Effector memory CD8-positive, alpha-beta T cell (primary cell): ENCODE data around the gene EMSY.

Experiments used
- ATAC-seq: fragments of 150-1000 bp; cut with Tn5 transposase; replicated peaks from 2 replicates; pipeline ENCODE4 v1.10.0; 2021; ENCODE audit warnings: mild to moderate bottlenecking, moderate library complexity
- DNase-seq, 3 experiments: peaks; one replicate each; pipeline ENCODE4 v3.0.0; 2021
- H3K27ac Mint-ChIP-seq, 2 donors: one replicate each; pipeline ENCODE4 v1.8.0; 2022; ENCODE audit warnings: mild to moderate bottlenecking in 2 of 2, mixed read lengths in 2 of 2, moderate library complexity in 2 of 2
- H3K27me3 Mint-ChIP-seq, 2 donors: one replicate each; pipeline ENCODE4 v1.8.0; 2022; ENCODE audit warnings: mixed read lengths in 2 of 2
- H3K36me3 Mint-ChIP-seq: one replicate; pipeline ENCODE4 v1.8.0; 2022; ENCODE audit warnings: mild to moderate bottlenecking, moderate library complexity, mixed read lengths; ENCODE audit not compliant: insufficient read depth
- H3K4me1 Mint-ChIP-seq, 2 donors: one replicate each; pipeline ENCODE4 v1.8.0; 2022; ENCODE audit warnings: low read depth in 2 of 2, mixed read lengths in 2 of 2
- H3K4me3 Mint-ChIP-seq, 2 donors: one replicate each; pipeline ENCODE4 v1.8.0; 2022; ENCODE audit warnings: mild to moderate bottlenecking in 2 of 2, mixed read lengths in 2 of 2, moderate library complexity in 2 of 2
- H3K9me3 Mint-ChIP-seq, 2 donors: one replicate each; pipeline ENCODE4 v1.8.0; 2022; ENCODE audit warnings: mixed read lengths in 2 of 2

The EMSY gene

DNA sequence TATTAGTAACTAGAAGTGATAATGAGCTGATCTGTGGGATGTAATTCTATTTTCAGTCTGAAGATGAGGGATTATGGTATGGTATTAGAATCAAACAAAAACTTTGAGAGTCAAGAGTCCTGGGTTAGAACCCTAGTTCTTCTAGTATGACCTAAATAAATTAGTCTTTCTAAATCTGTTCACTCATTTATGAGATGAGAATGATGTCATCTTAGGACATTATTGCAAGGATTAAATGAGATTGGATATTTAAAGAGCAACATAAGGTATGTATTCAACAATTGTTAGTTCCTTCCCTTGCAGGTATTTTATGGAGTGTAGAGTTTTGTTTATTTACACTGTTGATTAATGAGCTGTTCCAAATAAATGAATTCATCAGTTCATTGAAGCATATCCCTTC lies 21.8 kb downstream of the EMSY start:
- Mint-ChIP-seq H3K9me3 (no peaks in the 10 kb centered on the region), H3K27me3 (no peaks in the 10 kb centered on the region), H3K36me3 (peaks cover 12% of the 10 kb centered on the region), H3K27ac (peak overlapping the region in 1 of 2 donors; percentile 87), H3K4me1 (peaks cover 4 to 26% of the 10 kb centered on the region in 2 donors), H3K4me3 (no peak overlapping the region)
- ATAC-seq (no peak), DNase-seq (no peak)

DNA sequence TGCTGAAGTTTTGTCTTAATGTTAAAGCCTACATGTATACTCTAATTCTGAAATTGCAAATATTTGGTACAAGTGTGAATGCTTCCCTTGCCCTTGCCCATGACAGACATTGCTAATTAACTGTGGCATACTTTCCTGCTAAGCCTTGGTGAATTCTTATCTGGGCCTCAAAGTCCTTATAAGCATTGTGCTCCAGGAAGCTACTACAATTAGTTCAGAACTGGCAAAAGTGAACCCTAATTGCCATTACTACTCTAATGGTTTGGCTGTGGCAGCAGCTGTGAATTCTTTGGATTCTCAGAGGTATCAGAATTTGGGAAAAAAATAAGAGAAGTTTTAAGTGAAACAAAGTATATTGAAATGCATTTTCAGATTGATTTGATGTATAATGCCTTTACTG lies 24.3 kb downstream of the EMSY start:
- Mint-ChIP-seq H3K27me3 (no peaks in the 10 kb centered on the region), H3K27ac (no peak overlapping the region), H3K36me3 (peaks cover 24% of the 10 kb centered on the region), H3K4me1 (peaks cover 0 to 25% of the 10 kb centered on the region in 2 donors), H3K9me3 (no peaks in the 10 kb centered on the region), H3K4me3 (no peak overlapping the region)
- no peak for ATAC-seq
- DNase-seq: no peak

DNA sequence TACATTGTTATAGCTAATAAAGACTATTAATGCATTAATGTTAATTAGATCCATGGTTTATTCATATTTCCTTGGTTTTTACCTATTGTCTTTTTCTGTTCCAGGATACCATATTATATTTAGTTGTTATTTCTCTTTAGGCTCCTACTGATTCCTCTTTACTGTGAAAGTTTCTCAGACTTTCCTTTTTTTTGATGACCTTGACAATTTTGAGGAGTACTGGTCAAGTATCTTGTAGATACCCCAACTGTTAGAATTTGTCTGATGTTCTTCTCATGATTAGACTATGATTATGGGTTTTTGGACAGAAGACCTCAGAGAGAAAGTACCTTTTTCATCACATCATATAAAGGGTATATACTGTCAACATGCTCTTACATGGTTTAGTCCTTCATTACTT lies 26.6 kb downstream of the EMSY start:
- Mint-ChIP-seq H3K27ac (peak overlapping the region in 1 of 2 donors; percentile 15), H3K36me3 (peaks cover 36% of the 10 kb centered on the region), H3K9me3 (no peaks in the 10 kb centered on the region), H3K4me3 (no peak overlapping the region), H3K27me3 (no peaks in the 10 kb centered on the region), H3K4me1 (peaks cover 0 to 21% of the 10 kb centered on the region in 2 donors)
- DNase-seq: no peak
- ATAC-seq: no peak

DNA sequence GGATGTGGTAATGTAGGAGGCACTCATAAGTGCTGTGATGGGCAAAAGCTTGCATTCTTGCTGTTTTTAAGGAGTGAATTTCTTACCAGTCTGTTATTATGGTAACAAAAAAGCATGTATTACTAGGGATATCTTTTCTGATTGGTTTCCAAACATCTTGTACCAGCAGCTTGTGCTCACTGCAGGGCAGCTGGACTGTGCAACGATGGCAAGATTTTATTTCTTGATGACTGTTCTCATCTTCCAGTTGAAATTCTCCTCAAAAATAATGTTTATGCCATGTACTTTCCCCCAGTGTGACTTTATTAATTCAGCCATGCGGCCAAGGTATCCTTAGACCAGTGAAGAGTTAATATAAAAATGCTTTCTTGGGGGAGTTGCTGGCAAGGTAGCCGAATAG lies 35.4 kb downstream of the EMSY start:
- no peaks in the 10 kb centered on the region for H3K27me3 Mint-ChIP-seq
- H3K4me3 Mint-ChIP-seq: no peak overlapping the region
- H3K9me3 Mint-ChIP-seq: peaks cover 2 to 13% of the 10 kb centered on the region in 2 donors
- peaks cover 26% of the 10 kb centered on the region for H3K36me3 Mint-ChIP-seq
- no peak overlapping the region for H3K27ac Mint-ChIP-seq
- peaks cover 5% of the 10 kb centered on the region in 2 donors for H3K4me1 Mint-ChIP-seq
- DNase-seq (no peak), ATAC-seq (no peak)

DNA sequence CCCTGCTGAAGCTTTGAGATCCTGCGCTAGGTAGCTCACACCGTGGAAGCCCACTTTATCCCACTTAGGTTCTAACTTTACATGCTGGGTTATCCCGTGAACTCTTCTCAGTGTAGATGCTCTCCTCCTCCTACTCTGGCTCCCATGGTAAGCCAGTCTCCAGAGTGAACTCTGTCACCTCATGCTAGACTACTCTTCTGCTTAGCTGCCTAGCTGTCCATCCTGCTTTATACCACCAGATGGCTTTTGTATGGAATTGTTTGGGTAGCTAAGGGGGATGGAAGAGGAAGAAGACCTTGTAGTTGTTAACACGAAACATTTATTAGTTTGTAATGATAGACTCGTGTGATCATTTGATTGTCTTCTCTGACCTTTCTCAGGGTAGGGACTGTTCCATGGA lies 46.8 kb downstream of the EMSY start:
- no peak for ATAC-seq
- no peak for DNase-seq
- Mint-ChIP-seq H3K27me3 (no peaks in the 10 kb centered on the region), H3K36me3 (peaks cover 9% of the 10 kb centered on the region), H3K4me1 (peaks cover 17 to 36% of the 10 kb centered on the region in 2 donors), H3K27ac (peak overlapping the region; percentile 28 to 35), H3K4me3 (no peak overlapping the region), H3K9me3 (no peaks in the 10 kb centered on the region)

DNA sequence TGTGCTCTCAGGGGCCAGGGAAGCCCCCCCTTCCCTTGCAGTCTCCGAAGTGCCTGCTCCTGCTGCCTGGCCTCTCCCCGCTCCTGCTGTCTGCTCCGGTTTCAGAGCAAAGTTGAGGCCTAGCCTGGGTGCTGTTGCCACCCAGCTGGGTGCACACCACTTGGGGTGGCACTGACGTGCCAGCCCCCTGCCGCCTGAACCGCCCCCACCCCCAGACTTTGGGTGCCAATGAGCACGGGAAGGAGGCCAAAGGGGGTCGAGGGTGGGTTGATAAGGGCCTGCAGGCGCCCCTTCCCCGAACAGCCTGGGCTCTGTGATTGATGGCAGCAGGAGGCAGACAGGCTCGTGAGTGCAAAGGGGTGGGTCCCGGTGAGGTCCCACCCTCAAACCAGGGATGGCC lies 48.2 kb downstream of the EMSY start:
- Mint-ChIP-seq H3K27me3 (no peaks in the 10 kb centered on the region), H3K4me3 (no peak overlapping the region), H3K9me3 (no peaks in the 10 kb centered on the region), H3K27ac (peak overlapping the region in 1 of 2 donors; percentile 32), H3K4me1 (peaks cover 18 to 38% of the 10 kb centered on the region in 2 donors), H3K36me3 (peaks cover 16% of the 10 kb centered on the region)
- DNase-seq (no peak), ATAC-seq (no peak)

DNA sequence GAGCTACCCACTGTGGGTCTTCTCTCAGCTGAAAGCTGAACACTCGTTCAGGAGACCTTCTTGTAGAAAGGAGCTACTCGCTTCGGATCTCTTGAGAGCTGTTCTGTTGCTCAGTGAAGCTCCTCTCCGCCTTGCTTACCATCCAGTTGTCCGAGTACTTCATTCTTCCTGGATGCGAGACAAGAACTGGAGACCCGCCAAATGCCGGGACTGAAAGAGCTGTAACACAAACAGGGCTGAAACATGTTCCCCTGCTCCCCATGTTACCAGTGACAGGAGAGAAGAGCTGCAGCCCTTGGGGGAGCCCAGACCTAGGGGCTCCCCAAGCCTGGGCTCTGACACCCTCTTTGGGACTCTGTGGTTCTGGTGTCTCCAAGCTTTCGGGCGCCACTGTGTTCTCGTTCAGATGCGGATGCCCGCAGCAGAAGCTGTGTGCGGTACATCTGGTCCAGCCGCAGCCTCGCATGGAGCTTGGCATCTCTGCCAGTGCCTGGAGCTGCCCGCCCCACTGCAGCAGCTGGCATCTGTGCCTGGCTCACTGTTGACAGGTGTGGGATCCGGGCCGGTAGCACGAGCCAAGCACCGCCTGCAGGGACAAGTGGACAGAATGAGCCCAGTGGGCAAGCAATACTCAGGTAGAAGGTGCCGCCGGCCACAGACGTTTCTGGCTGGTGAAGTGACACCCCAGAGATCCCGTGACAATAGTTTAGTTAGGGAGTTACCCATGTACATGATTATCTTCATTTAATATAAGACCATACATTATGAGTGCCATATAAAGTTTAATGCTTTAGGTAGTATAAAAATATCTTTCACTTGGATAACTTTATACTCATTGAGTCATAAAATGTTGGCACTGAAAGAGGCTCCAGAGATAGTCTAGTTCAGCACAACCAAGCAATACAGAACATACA lies 49.1 kb downstream of the EMSY start:
- no peak for ATAC-seq
- Mint-ChIP-seq H3K4me3 (peak overlapping the region in 1 of 2 donors; percentile 23), H3K9me3 (no peaks in the 10 kb centered on the region), H3K4me1 (peaks cover 18 to 34% of the 10 kb centered on the region in 2 donors), H3K36me3 (peaks cover 16% of the 10 kb centered on the region), H3K27ac (peak overlapping the region; percentile 100), H3K27me3 (no peaks in the 10 kb centered on the region)
- DNase-seq: no peak

DNA sequence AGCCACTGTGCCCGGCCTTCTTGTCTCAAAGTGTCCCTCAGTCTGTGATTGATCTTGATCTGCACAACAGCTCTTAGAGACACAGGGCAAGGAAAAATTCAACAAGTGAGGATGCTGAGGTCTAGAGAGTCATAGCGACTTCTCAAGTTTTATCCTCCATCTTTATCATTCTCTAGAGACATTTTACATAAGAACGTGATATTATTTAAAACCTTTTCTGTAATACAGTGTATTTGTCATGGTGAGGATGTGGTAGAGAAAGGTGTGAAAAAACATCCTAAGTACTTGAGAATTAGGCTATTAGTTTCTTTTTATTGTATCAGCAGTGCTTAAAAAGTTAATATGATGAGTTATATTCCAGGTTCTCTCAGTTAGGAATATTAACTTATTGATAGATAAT lies 50.2 kb downstream of the EMSY start:
- ATAC-seq: peak; percentile 93
- Mint-ChIP-seq H3K36me3 (peaks cover 16% of the 10 kb centered on the region), H3K9me3 (no peaks in the 10 kb centered on the region)

DNA sequence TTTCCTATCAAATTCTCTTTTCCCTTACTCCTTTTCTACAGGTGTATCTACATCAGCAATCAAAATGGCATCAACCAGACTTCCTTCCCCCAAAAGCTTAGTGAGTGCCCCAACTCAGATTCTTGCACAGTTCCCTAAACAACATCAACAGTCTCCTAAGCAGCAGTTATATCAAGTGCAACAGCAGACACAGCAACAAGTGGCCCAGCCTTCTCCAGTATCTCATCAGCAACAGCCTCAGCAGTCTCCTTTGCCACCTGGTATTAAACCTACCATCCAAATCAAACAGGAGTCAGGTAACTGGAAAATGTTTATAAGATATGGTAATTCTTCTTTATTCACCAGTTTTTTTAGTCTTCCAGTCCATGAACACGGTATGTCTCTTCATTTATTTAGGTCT lies 51.4 kb downstream of the EMSY start:
- H3K36me3 Mint-ChIP-seq: peaks cover 15% of the 10 kb centered on the region
- ATAC-seq (no peak), DNase-seq (no peak)
- peaks cover 18 to 25% of the 10 kb centered on the region in 2 donors for H3K4me1 Mint-ChIP-seq
- H3K9me3 Mint-ChIP-seq: no peaks in the 10 kb centered on the region
- peak overlapping the region; percentile 56 to 100 for H3K27ac Mint-ChIP-seq
- H3K4me3 Mint-ChIP-seq: peak overlapping the region in 1 of 2 donors; percentile 9
- H3K27me3 Mint-ChIP-seq: no peaks in the 10 kb centered on the region

More for the DNA sequence above, 50.2 kb downstream of the EMSY start:
- DNase-seq: peak in 1 of 3 experiments; percentile 22
- Mint-ChIP-seq H3K4me3 (peak overlapping the region; percentile 76 to 89), H3K27me3 (no peaks in the 10 kb centered on the region), H3K4me1 (peaks cover 18 to 33% of the 10 kb centered on the region in 2 donors), H3K27ac (peak overlapping the region; percentile 100)

DNA sequence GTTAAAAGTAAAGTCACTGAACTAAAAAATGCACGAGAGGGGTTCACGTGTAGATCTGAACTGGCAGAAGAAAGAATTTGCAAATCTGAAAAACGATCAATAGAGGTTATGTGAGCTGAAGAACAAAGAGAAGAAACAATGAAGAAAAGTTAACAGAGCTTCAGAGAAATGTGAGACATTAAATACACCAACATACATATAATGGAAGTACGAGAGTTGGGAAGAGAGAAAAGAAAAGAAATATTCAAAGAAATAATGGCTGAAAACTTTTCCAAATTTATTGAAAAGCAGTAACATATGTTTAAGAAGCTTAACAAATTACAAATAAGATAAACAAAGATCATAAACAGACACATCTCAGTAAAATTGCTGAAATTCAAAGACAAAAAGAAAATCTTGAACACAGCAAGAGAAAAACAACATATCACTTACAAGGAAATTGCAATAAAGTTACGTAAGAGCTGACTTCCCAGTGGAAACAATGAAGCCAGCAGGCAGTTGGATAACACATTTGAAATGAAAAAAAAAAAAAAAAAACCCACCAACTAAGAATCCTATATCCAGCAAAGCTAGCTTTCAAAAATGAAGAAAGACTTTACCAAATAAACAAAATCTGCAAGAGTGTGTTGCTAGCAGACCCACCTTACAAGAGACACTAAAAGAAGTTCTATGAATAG lies 56.8 kb downstream of the EMSY start:
- Mint-ChIP-seq H3K4me1 (peaks cover 2 to 9% of the 10 kb centered on the region in 2 donors), H3K4me3 (no peak overlapping the region), H3K36me3 (peaks cover 18% of the 10 kb centered on the region), H3K9me3 (no peaks in the 10 kb centered on the region), H3K27ac (no peak overlapping the region), H3K27me3 (no peaks in the 10 kb centered on the region)
- DNase-seq (no peak), ATAC-seq (no peak)

DNA sequence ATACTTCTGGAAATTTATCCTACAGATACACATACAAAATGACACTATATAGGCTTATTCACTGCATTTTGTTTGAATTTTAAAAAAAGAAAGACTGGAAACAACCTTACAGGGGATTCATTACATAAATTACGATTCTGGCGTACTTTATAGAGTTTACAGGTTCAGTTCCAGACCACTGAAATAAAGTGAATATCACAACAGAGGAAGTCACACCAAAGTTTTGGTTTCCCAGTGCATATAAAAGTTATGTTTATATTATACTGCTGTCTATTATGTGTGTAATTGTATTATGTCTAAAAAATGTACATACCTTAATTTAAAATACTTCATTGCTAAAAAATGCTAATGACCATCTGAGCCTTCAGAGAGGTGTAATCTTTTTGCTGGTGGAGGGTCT lies 62.0 kb downstream of the EMSY start:
- DNase-seq (no peak), ATAC-seq (no peak)
- no peaks in the 10 kb centered on the region for H3K9me3 Mint-ChIP-seq
- no peak overlapping the region for H3K4me3 Mint-ChIP-seq
- H3K27ac Mint-ChIP-seq: peak overlapping the region in 1 of 2 donors; percentile 64
- peaks cover 2 to 12% of the 10 kb centered on the region in 2 donors for H3K4me1 Mint-ChIP-seq
- peaks cover 12% of the 10 kb centered on the region for H3K36me3 Mint-ChIP-seq
- H3K27me3 Mint-ChIP-seq: no peaks in the 10 kb centered on the region

DNA sequence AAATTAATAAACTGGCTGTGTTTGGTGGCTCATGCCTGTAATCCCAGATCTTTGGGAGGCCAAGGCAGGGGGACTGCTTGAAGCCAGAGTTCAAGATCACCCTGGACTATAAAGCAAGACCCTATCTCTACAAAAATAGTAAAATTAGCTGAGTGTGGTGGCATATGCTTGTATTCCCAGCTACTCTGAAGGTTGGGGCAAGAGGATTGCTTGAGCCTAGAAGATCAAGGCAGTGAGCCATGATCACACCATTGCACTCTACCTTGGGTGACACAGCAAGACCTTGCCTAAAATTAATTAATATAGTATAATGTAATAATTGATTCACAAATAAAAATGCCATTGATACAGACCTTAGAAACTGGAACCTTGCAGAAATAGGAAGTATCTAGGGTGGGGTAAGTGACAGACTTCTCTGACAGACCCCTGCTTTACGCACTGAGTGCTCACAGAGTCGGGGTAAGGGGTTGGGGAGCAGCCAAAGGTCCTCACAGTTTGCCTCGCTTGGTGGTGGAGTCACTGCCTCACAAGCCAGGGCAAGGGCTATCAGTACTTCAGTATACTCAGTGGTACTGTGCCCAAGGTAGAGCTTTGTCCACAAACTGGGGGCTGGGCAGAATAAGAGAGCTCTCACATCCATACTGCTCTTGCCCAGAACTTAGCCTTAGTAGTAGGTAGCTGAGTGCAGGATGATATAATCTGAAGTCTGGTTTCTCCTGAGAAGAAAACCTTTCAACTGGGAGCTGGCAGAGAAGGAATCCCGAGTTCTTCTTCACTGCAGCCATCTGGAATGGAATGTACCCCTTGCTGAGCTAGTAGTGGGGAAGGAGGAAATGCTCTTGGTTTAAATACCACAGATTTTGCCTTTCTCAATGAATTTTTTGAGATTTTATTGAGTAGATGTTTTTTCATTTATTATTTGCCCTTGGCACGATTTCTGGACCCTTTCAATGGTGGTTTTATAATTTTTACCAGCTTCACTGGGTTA lies 65.5 kb downstream of the EMSY start:
- Mint-ChIP-seq H3K27me3 (no peaks in the 10 kb centered on the region), H3K9me3 (no peaks in the 10 kb centered on the region), H3K36me3 (peaks cover 5% of the 10 kb centered on the region), H3K27ac (peak overlapping the region in 1 of 2 donors; percentile 17), H3K4me1 (peaks cover 4 to 12% of the 10 kb centered on the region in 2 donors), H3K4me3 (no peak overlapping the region)
- DNase-seq (no peak), ATAC-seq (no peak)
